ENCODE measurements around the gene LILRB3.
A peak's percentile ranks its signal among the peaks of the same experiment; 100 is the strongest.
"Not testable (repeated sequence)": the region's sequence is repeated elsewhere in the genome, so short reads cannot be mapped to it uniquely, and the experiment has no call there.

Gene LILRB3

DNA sequence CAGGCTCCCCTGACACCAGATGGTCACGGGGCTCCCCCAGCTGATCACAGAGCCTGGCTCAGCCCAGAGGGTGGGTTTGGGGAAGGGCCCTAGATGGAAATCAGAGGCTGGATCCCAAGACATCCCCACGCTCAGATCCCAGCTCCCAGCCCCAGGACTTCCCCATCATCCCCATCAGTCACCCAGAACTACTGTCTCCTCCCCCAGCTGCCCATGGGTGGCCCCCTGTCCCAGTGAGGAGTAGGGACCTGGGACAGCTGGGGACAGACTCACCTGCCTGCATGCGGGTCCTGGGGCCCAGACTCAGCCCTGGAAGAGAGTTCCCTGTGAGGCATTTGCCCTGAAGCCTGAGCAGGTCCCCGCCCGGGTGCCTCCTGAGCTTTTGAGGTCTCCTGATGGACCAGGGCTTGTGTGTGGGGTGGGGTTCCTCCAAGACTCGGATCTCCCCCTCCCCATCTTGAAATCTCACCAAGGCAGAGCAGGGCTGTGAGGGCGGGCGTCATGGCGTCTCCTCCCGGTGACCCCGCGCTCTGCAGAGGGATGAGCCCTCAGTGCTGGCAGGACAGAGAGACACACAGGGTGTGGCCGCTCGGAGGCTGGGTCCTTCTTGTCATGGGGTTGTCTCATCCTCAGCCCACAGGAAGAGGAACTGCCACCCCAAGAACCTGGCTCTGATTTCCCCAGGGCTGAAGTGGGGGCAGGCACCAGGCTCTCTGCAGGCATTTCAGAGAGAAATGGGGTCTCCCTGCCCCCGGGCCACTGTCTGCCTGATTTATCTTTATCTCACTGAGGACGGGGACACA is at the start of gene LILRB3:
TSS of gene LILRB3 (minus strand) at position 534 of the 803 bp plus-strand sequence. CDS start at position 503, 31 bp downstream.
- DNase-seq, result not testable (repeated sequence)

GRCh38 chr19:54272181-54272580 is 49.4 kb upstream of the LILRB3 start:
- DNase-seq, result not testable (repeated sequence)

DNA sequence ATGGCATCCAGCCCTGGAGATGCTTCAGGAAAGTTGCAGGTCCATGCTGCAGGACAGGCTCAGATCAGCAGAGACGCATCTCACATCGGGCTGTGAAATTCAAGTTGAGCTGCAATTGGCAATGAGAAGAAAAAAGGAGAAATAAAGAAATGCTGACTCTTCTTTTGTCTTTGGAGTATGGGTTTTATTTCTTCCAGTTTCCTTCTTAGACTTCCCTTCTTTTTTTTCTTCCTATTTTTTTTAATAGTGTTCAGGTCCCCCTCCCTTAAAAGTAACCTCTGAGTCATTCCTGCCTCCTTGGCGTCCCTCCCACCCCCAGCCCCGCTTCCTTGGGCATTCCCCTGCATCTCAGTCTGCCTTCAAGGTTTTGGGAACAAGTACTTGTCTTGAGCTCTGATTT is 48.8 kb upstream of the LILRB3 start:
- DNase-seq, result not testable (repeated sequence)

GRCh38 chr19:54271106-54271505 is 48.3 kb upstream of the LILRB3 start:
- no peak for DNase-seq

DNA sequence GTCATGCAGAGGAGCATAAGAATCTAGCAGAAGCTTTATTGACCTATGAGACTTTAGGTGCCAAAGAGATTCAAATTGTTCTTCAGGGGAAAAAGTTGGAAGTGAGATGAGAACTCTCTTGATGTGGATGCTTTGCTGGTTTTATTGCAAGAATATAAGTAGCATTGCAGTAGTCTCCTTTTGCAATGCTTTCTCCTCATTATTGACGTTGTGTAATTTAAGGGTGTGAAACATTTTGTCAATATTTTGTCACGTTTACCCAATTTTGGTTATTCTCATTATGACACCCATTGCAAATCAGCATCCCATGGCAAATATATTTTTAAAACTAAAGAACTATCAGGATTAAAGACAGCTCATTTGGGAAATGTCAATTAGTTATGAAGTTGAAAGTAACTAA is 46.1 kb upstream of the LILRB3 start:
- DNase-seq, result no peak

GRCh38 chr19:54266133-54266532 is 43.3 kb upstream of the LILRB3 start:
- DNase-seq, result peak; percentile 28

- DNase-seq, result no peak
Observed at GRCh38 chr19:54262470-54262869, 39.7 kb upstream of the LILRB3 start.

GRCh38 chr19:54262066-54262465 is 39.3 kb upstream of the LILRB3 start:
- DNase-seq, result no peak

DNA sequence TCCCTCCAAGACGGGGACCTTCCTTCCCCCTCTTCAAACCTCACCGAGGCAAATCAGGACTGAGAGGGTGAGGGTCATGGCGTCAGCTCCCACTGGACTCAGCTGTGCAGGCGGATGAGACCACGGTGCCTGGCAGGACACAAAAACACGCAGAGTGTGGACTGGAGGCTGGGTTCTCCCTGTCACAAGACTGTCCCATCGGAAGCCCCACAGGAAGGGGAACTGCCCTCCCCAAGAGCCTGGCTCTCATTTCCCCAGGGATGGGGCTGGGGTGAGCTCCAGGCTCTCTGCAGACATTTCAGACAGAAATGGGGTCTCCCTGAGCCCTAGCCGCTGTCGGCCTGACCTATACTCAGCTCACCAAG is 34.3 kb upstream of the LILRB3 start, which contains the start of gene LILRB5:
TSS of gene LILRB5 (minus strand) at position 158 of the 365 bp plus-strand sequence. CDS start at position 78, 80 bp downstream.
- DNase-seq, result no peak

GRCh38 chr19:54256250-54257115 is 33.7 kb upstream of the LILRB3 start:
- no peak for DNase-seq

- no peak for DNase-seq
Observed at GRCh38 chr19:54255105-54255775, 32.4 kb upstream of the LILRB3 start.

DNA sequence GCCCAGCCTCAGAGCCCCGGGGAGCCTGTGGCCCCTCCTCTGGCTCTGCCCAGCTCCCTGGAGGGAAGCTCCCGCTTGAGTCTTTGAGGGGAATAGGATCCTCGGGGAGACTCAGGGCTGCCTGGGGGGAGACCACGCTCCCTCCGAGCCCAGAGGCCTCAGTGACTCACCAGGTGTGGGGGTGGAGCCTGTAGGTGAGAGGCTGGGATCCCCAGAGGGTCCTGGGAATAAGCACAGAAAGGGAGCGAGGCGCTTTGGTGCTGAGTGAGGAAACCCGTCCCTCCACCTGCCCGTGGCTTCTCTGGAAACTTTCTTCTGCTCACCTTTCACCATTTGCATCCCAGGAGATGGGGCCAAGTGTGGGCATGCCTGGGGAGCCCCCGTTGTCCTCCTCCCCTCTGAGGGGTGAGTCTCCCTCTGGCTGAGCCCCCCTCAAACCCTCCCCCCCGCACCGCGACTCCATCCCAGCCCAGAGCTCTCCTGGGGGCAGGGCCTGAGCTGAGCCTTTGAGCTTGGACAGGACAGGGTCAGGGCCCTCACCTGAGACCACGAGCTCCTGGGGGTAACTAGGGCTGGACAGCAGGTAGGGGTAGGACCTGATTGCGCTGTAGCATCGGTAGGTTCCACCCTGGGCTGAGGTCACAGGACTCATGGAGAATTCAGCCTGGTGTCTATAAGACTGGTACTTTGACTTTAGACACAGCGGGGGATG is 31.5 kb upstream of the LILRB3 start:
- no peak for DNase-seq

GRCh38 chr19:54253331-54254194 is 30.8 kb upstream of the LILRB3 start:
- DNase-seq, result no peak

GRCh38 chr19:54252845-54253244 is 30.0 kb upstream of the LILRB3 start:
- DNase-seq, result no peak

- DNase-seq, result no peak
Observed at GRCh38 chr19:54252243-54252642, 29.4 kb upstream of the LILRB3 start.

- DNase-seq, result no peak
Observed at GRCh38 chr19:54248016-54248601, 25.3 kb upstream of the LILRB3 start.

DNA sequence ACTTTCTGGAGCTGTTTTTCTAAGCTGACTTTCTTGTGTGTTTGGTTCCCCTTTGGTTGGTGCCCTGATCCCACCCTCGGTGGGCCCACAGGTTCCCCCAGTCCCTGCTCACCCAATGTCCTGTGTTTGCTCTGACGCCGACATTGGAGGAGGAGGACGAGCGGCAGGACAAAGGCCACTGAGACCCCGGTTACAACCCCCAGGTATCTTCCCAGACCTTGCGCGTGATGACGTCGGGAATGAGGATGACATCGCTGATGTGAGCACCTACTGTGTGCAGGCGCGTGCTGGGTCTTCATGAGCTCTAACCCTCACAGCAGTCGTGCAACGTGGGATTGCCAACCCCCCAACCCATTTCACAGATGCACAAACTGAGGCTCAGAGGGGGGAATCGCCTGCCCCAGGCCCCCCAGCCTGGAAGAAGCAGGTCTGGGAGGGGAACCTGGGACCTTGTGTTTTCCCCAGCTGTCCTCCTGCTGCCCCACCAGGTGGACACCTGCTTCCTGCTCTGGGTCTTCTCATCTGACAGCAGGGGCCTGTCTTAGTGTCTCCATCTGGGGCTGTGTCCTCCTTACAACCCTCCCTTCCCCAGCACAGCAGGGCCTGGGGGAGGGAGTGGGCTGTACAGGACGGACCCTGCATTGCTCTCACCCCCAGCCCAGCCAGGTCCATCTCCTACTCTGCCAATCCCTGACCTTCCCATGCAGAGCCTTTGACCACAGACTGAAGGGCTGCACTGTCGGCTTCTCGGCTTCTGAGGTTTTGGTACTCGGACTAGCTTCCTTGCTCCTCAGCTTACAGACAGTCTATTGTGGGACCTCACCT is 24.5 kb upstream of the LILRB3 start:
- DNase-seq, result no peak

DNA sequence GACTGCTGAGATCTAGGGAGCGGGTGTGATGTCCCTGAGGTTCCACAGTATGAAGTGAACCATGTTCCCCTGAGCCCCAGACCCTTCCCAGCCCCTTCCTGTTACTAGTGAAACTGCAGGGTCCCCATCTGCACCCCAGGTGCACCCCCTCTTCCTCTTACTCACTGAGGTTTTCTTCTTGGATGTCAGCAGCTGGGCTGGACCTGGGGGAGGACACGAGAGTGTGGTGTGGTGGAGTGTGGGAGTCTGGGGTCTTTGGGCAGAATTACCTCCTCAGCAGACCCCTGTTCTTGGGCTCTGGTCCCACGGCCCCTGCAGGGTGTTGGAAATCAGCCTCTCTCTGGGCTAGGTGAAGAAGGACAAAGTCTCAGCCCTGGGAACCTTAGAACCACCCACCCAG is 23.1 kb upstream of the LILRB3 start:
- DNase-seq, result no peak

- not testable (repeated sequence) for DNase-seq
Observed at GRCh38 chr19:54243809-54244208, 21.0 kb upstream of the LILRB3 start.

DNA sequence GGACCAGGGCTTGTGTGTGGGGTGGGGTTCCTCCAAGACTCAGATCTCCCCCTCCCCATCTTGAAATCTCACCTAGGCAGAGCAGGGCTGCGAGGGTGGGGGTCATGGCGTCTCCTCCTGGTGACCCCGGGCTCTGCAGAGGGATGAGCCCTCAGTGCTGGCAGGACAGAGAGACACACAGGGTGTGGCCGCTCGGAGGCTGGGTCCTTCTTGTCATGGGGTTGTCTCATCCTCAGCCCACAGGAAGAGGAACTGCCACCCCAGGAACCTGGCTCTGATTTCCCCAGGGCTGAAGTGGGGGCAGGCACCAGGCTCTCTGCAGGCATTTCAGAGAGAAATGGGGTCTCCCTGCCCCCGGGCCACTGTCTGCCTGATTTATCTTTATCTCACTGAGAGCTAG is 19.8 kb upstream of the LILRB3 start, which contains the start of gene LILRA6:
TSS of gene LILRA6 (minus strand) at position 145 of the 400 bp plus-strand sequence.
- not testable (repeated sequence) for DNase-seq

Data from COR-L47 (cell line).